Lung (tissue), 12 donors: ENCODE measurements around the gene UBR4. TPM values are rescaled to one million over a fixed set of nuclear protein-coding genes. Genes with fewer than 3 reads are reported as not detected.

Experiments used
- ATAC-seq: fragments of 200-7000 bp; cut with Tn5 transposase; one replicate; pipeline ENCODE4 v1.9.1; 2020; ENCODE audit warnings: moderate number of reproducible peaks; ENCODE audit not compliant: insufficient read depth, low FRiP score
- DNase-seq, 3 donors: peaks; one replicate each; pipeline ENCODE4 v3.0.0-alpha.2; 2013 to 2017
- H3K27ac ChIP-seq, 2 donors: one replicate each; pipeline ENCODE4 v1.5.1; 2013; ENCODE audit warnings: mild to moderate bottlenecking in 2 of 2, moderate library complexity in 2 of 2, control low read depth in 1 of 2, inconsistent platforms in 1 of 2, low read depth in 1 of 2, low read length in 1 of 2
- H3K27me3 ChIP-seq, 3 donors: one replicate each; pipeline ENCODE4 v1.5.1; 2013; ENCODE audit warnings: low read length in 2 of 3; ENCODE audit not compliant: control insufficient read depth in 3 of 3, insufficient read depth in 3 of 3
- H3K36me3 ChIP-seq, 4 donors: one replicate each; pipeline ENCODE4 v1.5.1; 2013; ENCODE audit warnings: low read length in 4 of 4, mild to moderate bottlenecking in 1 of 4, moderate library complexity in 1 of 4; ENCODE audit not compliant: control insufficient read depth in 4 of 4, insufficient read depth in 4 of 4
- H3K4me1 ChIP-seq, 5 donors: one replicate each; pipeline ENCODE4 v1.5.1; 2013; ENCODE audit warnings: low read length in 5 of 5, mild to moderate bottlenecking in 2 of 5, moderate library complexity in 1 of 5; ENCODE audit not compliant: control insufficient read depth in 5 of 5, insufficient read depth in 5 of 5
- H3K4me3 ChIP-seq: one replicate; pipeline ENCODE4 v1.5.1; 2013; ENCODE audit warnings: mild to moderate bottlenecking, control low read depth, moderate library complexity
- H3K9ac ChIP-seq, 2 donors: one replicate each; pipeline ENCODE4 v1.5.1; 2013; ENCODE audit warnings: low read length in 2 of 2, control low read depth in 1 of 2; ENCODE audit not compliant: insufficient read depth in 1 of 2
- H3K9me3 ChIP-seq, 4 donors: one replicate each; pipeline ENCODE4 v1.5.1; 2013; ENCODE audit warnings: low read length in 3 of 4, mild to moderate bottlenecking in 1 of 4, moderate library complexity in 1 of 4; ENCODE audit not compliant: control insufficient read depth in 4 of 4, insufficient read depth in 3 of 4
- CTCF ChIP-seq: IDR thresholded peaks from 2 replicates; pipeline ENCODE4 v1.5.1; 2012; ENCODE audit warnings: mild to moderate bottlenecking; ENCODE audit errors: control extremely low read depth, extremely low read depth
- WGBS, 2 donors: extraction: QIAGEN DNeasy Blood & Tissue Kit; methylation state at CpG; one replicate each; pipeline ENCODE4 v1.1.7; 2013; 5-methylcytosine and 5-hydroxymethylcytosine counted together
- polyA plus RNA-seq, 2 donors: library from polyadenylated mRNA; stranded (reverse); fragments of 200-250 nt; gene quantifications; one replicate each; pipeline ENCODE4 v1.2.1, GENCODE V29; 2013
- total RNA-seq, 2 donors: library from RNA; depleted of rRNA in 1 of 2; stranded (reverse); fragments of >200 nt in 1 of 2; gene quantifications; one replicate each; pipeline ENCODE4 v1.2.1, GENCODE V29; 2014 to 2021
- donor health status: control.
- donor health status: control.
- donor health status: Bipolar disorder and iron deficiency.
- donor health status: healthy.
- donor health status: DM: yes; HTN: yes; CAD: no.

Gene UBR4
- total and polyA plus RNA-seq, 4 donors: 90.8 to 128 (median 113) TPM

- TF ChIP-seq CTCF: no peak
- Histone ChIP-seq H3K9me3 (no peaks in the 10 kb centered on the region), H3K4me3 (no peak overlapping the region), H3K9ac (no peak overlapping the region), H3K36me3 (no peaks in the 10 kb centered on the region), H3K4me1 (peaks cover 0 to 17% (median 9%) of the 10 kb centered on the region in 5 donors), H3K27me3 (no peaks in the 10 kb centered on the region), H3K27ac (no peak overlapping the region)
- 95 to 97% methylated on average over 16 of the region's 16 CpGs for WGBS, 2 donors
- DNase-seq (no peak), ATAC-seq (no peak)
Observed at GRCh38 chr1:19064906-19065450, 145.1 kb downstream of the UBR4 start.

GRCh38 chr1:19063122-19063521 is 146.9 kb downstream of the UBR4 start:
- 92% methylated on average over 12 of the region's 12 CpGs for WGBS, 2 donors

GRCh38 chr1:19062258-19063029 is 147.6 kb downstream of the UBR4 start:
- Histone ChIP-seq H3K4me1 (peaks cover 0 to 10% (median 4%) of the 10 kb centered on the region in 5 donors), H3K36me3 (no peaks in the 10 kb centered on the region), H3K9me3 (no peaks in the 10 kb centered on the region), H3K27me3 (peaks cover 0 to 5% (median 0%) of the 10 kb centered on the region in 3 donors), H3K9ac (no peak overlapping the region), H3K27ac (no peak overlapping the region), H3K4me3 (no peak overlapping the region)
- whole genome bisulfite sequencing, 2 donors: 80 to 91% methylated on average over 8 of the region's 8 CpGs
- TF ChIP-seq CTCF: no peak
- no peak for ATAC-seq
- no peak for DNase-seq

More at GRCh38 chr1:19063122-19063521, 146.9 kb downstream of the UBR4 start:
- no peak overlapping the region for H3K4me3 ChIP-seq
- no peak for DNase-seq
- H3K27ac ChIP-seq: no peak overlapping the region
- H3K36me3 ChIP-seq: no peaks in the 10 kb centered on the region
- no peaks in the 10 kb centered on the region for H3K9me3 ChIP-seq
- peaks cover 0 to 5% (median 0%) of the 10 kb centered on the region in 3 donors for H3K27me3 ChIP-seq
- TF ChIP-seq CTCF: no peak
- no peak for ATAC-seq
- peaks cover 0 to 10% (median 9%) of the 10 kb centered on the region in 5 donors for H3K4me1 ChIP-seq
- H3K9ac ChIP-seq: no peak overlapping the region
